ENCODE results near the gene CHRM1.

Gene CHRM1

GRCh38 chr11:62889484-62890437, 31.4 kb downstream of the CHRM1 start:
- no peak overlapping the region for H3K4me3 ChIP-seq
- TF ChIP-seq, protein P1, sequence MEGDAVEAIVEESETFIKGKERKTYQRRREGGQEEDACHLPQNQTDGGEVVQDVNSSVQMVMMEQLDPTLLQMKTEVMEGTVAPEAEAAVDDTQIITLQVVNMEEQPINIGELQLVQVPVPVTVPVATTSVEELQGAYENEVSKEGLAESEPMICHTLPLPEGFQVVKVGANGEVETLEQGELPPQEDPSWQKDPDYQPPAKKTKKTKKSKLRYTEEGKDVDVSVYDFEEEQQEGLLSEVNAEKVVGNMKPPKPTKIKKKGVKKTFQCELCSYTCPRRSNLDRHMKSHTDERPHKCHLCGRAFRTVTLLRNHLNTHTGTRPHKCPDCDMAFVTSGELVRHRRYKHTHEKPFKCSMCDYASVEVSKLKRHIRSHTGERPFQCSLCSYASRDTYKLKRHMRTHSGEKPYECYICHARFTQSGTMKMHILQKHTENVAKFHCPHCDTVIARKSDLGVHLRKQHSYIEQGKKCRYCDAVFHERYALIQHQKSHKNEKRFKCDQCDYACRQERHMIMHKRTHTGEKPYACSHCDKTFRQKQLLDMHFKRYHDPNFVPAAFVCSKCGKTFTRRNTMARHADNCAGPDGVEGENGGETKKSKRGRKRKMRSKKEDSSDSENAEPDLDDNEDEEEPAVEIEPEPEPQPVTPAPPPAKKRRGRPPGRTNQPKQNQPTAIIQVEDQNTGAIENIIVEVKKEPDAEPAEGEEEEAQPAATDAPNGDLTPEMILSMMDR (IDR thresholded peaks at IDR 0.05), result no peak
- H3K27ac ChIP-seq, result peak overlapping the region in 1 of 2 donors; percentile 4
- no peak for DNase-seq (ENCODE audit: low spot score)

- H3K27ac ChIP-seq, result no peak overlapping the region
- TF ChIP-seq, protein P1 (IDR thresholded peaks at IDR 0.05), result no peak
- H3K4me3 ChIP-seq, result no peak overlapping the region
Observed at GRCh38 chr11:62889126-62889483, 32.1 kb downstream of the CHRM1 start.

DNA sequence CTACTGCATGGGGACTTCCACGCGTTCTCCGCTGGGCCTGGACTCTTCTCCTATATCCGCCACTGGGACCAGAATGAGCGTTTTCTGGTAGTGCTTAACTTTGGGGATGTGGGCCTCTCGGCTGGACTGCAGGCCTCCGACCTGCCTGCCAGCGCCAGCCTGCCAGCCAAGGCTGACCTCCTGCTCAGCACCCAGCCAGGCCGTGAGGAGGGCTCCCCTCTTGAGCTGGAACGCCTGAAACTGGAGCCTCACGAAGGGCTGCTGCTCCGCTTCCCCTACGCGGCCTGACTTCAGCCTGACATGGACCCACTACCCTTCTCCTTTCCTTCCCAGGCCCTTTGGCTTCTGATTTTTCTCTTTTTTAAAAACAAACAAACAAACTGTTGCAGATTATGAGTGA, 32.8 kb downstream of the CHRM1 start:
- no peak for DNase-seq (ENCODE audit: low spot score)
- no peak overlapping the region for H3K27ac ChIP-seq
- TF ChIP-seq, protein P1 (IDR thresholded peaks at IDR 0.05), result no peak
- H3K4me3 ChIP-seq, result no peak overlapping the region

More at GRCh38 chr11:62889126-62889483, 32.1 kb downstream of the CHRM1 start:
- no peak for DNase-seq (ENCODE audit: low spot score)

GRCh38 chr11:62885137-62885750, 35.9 kb downstream of the CHRM1 start:
- no peak overlapping the region for H3K27ac ChIP-seq
- TF ChIP-seq, protein P1 (IDR thresholded peaks at IDR 0.05), result no peak
- no peak for DNase-seq (ENCODE audit: low spot score)
- peak overlapping the region; percentile 5 for H3K4me3 ChIP-seq

DNA sequence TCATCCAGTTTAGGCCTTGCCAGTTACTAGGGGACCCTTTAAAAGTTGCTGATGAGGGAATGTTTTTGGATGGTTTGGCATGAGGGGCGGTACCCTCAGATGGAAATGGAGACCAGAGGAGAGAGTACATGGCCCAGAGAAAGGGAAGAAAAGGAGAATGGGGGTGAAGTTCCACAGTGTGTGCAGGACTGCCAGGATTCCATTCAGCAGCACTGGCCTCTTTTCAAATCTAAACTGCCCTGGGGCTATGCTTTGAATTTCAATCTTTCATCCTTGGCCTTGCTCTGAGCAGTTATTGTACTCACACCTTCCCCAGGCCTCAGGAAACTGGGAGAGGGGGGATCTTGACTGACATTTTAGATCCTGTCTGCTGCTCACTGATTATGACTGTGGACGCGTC, 37.5 kb downstream of the CHRM1 start:
- TF ChIP-seq, protein P1 (IDR thresholded peaks at IDR 0.05), result no peak
- Histone ChIP-seq H3K27ac (no peak overlapping the region), H3K4me3 (peak overlapping the region; percentile 91)
- DNase-seq (ENCODE audit: low spot score), result no peak

DNA sequence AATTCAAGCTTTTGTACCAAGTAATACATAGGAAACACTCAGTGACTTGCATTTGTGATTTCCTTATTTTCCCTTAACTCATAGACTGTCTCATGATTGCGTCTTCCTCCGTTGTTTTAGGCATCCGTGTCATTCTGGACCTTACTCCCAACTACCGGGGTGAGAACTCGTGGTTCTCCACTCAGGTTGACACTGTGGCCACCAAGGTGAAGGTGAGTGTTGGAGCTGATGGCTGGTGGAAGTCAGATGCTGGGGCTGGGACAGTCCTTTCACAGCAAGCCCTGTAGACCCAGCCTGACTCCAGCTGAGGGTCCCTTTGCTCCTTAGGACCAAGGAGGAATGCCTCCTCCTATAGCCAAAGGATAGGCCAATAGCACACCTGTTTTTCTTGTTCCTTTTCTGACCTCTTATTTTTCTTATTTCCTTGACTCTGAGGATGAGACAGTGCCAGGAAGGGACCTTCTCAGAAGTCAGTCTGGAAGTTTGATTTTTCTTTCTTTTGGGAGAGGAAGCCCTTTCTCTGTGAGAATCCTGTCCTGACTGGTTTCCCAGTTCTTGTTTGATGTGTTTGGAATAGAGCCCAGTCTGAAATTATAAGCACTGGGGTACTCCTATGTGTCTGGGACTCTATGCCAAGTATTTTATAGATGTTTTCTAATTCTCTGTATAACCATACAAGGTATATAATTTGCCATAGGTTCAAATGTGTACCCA, 38.2 kb downstream of the CHRM1 start:
- peak overlapping the region; percentile 91 for H3K4me3 ChIP-seq
- no peak for DNase-seq (ENCODE audit: low spot score)
- TF ChIP-seq, protein P1 (IDR thresholded peaks at IDR 0.05), result no peak
- peak overlapping the region; percentile 97 to 99 for H3K27ac ChIP-seq
